Measurements from ENCODE around the gene FCF1.
A peak's percentile ranks its signal among the peaks of the same experiment; 100 is the strongest.

FCF1 gene

GRCh38 chr14:74784634-74785033, 71.7 kb downstream of the FCF1 start:
- no peak for FAIRE-seq

DNA sequence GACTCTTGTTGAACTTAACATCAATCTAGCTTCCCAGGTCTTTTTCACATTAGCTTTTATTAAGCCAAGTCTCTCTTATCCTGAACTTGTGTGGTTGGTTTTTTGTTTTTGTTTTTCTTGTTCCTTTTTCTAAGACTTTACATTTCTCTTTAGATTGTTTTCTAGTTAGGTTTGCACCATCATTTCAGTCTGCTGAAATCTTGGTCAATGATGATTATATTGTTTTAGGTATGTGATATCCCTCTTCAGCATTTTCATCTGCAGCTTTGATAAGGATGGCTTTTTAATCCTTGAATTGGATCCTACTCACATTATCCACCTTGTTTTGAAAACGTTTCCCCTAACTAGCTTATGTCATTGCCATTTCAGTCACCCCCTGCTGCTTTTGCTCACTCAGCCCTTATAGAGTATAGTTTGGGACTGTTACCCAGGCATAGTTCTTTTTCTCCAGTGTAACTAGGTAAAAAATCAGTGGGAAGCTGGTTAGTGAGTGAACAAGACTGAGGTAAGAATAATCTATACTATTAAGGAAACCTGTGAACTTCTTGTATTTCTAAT, 72.2 kb downstream of the FCF1 start:
- no peak for FAIRE-seq

- peak; percentile 12 for FAIRE-seq
These were observed 73.9 kb downstream of the FCF1 start for GRCh38 chr14:74786796-74787315.
